ENCODE data around the gene ABTB2.

The ABTB2 gene

DNA sequence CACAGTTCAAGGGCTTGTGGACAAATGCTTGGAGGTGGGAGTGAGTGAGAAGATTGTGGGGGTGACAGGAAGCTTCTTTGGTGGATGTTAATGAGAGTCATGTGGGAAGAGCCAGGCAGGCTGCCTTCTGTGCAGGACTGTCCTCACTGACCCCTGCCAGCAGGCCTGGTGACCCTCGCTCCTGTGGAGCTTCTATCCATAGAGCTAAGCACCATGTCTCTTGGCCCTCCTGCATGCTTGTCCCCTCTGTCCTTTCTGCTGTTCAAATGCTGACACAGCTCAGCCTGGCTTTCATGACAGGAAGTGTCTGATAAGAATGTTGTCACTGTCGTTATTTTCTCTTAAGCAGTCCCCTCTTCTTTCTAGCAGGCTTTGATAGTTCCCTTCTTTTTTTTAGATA is 214.8 kb downstream of the ABTB2 start:
- DNase-seq = no peak

DNA sequence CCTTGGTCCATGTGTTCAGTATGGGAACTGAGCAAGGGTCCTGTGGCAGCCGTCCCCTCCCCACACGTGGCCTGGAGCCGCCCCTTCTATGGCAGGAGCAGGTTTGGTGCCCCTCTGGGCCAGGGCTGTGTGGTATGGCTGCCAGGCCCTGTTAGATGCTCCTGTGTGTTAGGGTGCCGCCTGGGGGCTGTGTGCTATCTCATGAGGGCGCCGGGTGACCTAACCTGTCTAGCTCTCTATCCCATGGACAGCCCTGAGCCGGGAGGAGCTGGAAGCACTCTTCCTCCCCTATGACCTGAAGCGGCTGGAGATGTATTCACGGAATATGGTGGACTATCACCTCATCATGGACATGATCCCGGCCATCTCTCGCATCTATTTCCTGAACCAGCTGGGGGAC is 217.7 kb downstream of the ABTB2 start:
- no peak for DNase-seq

- no peak for DNase-seq
Measured at GRCh38 chr11:34139346-34139745, 218.5 kb downstream of the ABTB2 start.

DNA sequence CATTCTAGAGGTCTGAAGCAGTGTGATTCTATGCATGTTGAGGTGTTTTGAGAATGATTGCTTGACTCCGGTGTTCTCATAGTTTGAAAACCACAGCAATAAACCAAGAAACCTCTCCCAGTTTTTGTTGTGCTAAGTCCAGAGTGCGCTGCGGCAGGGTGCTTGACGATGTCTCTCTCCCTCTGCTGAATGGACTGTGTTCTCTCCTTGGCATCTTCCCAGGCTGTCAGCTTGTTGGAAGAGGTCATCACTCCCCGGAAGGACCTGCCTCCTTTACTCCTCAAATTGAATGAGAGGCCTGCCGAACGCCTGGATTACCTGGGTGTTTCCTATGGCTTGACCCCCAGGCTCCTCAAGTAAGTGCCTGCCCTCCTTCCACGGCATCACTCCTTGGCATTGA is 221.4 kb downstream of the ABTB2 start:
- no peak for DNase-seq

GRCh38 chr11:34135439-34135838 is 222.4 kb downstream of the ABTB2 start:
- no peak for DNase-seq

DNA sequence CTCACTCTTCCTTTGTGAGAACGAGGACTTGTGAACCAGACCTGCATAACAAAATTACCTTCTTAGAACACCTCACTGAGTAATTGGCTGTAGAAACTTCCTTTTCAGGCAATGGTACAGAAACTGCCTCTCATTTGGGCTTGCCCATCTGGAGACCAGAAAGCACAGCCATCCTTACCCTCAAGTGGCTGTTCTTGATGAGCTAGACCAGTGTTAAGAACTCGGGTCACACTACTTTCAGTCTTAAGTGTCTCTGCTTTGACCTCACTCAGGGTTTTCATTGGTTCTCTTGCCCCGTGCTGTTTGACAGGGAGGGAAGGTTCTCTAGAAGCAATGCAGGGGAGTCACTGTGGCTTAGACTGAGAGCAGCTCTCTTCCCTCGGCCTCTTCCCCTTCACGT is 223.0 kb downstream of the ABTB2 start:
- no peak for DNase-seq

DNA sequence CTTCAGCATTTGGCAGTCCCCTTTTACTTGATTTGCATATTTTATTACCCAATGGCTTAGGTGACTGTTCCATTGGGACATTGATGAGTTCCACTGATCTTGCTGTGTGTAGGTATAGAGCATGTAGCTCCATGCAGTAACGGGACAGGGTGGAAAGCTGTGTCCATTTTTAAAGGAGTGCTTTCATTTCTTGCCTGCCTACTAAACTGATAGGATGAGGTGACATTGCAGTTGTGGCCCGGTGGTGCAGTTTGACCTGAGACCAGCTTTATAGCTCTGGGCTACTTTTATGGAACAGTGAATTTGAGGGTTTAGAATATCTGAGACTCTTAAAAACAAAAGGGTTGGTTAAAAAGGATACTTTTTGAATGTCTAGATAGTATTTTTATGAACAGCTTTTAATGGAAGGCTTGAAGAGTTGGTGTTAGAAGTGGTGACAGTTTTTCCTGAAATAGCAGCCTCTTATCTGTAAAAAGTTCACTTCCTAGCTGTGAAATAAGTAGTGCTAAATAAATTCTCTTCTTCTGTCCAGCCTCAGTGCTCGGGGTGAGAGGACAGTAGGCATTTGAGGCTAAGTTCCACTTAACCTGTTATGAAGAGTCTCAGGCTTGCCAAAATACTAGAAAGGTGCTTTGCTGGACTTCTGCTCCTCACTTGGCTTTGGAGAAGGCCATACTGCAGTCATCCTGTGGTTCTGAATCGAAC is 225.4 kb downstream of the ABTB2 start:
- DNase-seq = no peak

GRCh38 chr11:34128824-34129223 is 229.0 kb downstream of the ABTB2 start:
- no peak for DNase-seq

GRCh38 chr11:34126959-34127848 is 230.6 kb downstream of the ABTB2 start:
- DNase-seq = no peak

DNA sequence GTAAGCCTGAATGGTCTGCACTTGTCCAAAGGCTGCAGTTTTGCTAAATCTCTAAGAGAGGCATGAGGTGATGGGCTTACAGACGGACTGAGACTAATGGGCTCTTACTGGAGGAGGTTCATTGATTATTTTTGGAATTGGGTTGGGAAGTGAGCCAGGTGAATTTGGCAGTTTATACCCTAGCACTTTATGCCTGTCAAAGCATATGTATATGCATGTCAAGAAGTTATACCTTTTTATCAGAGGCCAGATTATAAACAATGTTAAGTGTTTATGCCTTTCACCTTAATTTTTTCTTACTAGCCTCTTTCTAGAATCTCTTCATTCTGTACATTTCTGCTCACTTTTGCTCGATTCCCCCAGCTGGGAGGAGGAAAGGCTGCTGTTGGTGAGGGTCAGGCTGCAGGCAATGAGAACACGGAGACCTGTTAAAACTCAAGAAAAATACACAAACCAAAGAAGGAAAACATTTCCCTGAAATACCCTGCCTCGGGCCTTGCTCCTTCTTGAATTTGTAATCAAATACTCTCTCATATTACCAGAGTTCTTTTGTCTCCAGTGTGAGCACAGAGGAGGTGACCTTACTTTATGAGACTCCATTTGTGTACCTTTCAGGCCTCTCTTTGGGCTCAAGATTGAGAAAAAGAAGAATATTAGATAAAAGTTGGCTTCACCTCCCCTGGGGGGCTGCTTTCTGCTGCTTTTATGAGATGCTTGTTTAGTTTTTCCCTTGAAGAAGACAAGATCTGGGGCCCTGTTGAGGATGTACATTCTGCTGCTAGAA is 232.7 kb downstream of the ABTB2 start:
- DNase-seq = no peak

DNA sequence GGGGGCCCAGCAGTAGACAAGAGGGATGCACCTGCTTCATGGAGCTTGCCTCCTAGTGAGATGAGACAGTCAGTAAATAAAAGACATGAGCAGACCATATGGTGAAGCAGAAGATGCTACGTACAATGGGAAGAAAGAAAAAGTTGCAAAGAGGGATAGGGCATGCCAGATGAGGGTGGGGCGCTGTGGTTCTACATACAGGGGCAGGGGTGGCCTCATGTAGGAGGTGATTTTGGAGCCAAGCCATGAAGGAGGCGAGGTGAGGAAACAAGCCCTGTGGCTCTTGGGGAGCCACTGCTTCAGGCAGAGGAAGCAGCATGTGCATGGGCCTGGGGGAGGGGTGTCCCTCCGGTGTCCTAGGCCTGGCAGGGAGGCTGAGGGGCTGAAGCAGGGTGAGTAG is 237.2 kb downstream of the ABTB2 start:
- no peak for DNase-seq

DNA sequence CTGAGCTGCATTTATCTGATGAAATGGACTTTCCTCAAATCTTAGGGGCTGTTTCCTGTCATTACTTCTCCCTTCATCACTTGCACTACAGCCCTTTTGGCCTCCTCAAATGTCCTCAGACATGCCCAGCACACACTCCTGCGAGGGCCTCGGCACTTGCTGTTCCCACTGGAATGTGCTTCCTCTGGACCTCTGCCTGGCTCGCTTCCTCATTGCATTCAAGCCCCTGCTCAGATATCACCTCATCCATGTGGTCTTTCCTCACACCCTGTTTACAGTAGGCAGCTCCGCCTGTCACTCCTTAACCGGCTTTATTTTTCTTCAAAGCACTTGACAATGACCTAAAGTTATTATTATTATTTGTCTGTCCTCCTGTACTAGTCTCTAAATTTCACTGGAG is 243.3 kb downstream of the ABTB2 start:
- no peak for DNase-seq

GRCh38 chr11:34114014-34114413 is 243.8 kb downstream of the ABTB2 start:
- no peak for DNase-seq

- DNase-seq = no peak
Measured at GRCh38 chr11:34111722-34112270, 246.0 kb downstream of the ABTB2 start.

- DNase-seq = no peak
Measured at GRCh38 chr11:34105957-34106504, 251.8 kb downstream of the ABTB2 start.

DNA sequence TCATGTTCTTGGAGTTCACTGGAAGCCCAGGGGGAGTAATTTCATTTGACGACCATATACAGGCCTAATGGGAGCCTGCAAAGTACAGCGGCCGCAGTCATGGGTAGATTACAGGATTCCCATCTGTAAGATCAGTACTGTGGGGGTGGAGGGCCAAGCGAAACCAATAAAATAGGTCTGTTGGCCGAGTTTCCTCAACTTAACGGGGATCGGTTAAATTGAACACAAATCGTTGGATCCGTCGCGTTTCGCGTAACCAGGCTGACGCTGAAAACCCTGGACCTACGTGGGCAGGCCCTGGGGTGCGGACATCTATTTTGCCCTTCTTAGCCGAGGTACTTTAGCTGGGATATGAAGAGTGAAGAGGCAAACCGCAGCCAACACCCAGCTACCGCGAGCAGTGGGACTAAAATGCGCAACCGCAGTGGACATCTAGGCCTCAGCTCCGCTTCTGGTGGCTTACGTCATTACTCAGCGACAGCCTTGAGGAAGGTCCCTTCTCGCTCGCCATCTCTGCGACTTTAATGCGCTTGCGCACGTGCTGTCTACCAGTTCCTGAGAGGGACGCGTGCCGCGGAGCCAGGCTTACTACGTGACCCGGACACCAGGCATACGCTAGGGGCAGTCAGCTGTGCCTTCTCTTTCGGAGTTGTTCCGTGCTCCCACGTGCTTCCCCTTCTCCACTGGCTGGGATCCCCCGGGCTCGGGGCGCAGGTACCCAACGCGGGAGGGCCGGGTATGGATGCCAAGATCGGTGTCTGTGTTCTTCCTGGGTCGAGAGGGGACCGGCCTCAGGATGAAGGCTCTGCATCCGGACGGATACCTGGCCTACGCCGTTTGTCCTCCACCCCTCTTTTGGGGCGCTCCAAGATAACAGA is 252.5 kb downstream of the ABTB2 start, which contains the start of gene NAT10:
NAT10 (plus strand) TSS at position 551 of the 878 bp plus-strand sequence. CDS start 2,597 bp downstream, outside the sequence.
- DNase-seq = peak; percentile 97

DNA sequence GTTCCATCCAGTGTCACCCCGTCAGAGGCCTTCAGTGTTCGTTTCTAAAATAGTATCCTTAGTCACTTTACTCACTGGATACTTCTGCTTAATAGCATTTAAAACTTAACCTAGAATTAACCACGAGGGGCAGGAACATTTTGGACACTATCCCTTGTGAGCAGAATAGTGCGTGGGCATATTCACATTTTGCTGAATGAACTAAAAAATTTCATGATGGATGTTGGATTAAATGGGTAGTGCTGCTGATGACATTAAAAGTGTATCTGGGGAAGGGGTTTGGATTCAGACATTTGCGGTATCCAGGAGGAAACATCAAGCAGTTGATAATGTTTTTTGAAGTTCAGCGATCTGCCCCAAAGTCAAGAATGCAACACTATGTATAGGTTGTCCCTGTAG is 253.1 kb downstream of the ABTB2 start:
- no peak for DNase-seq

Measured in stimulated activated naive CD4-positive, alpha-beta T cell treated with Interleukin-2 at 50 U/mL for 16 hours (primary cell).